ENCODE measurements around the gene ANKRD62. TPM values are rescaled to one million over a fixed set of nuclear protein-coding genes. Genes with fewer than 3 reads are reported as not detected.
"Not testable (repeated sequence)": the region's sequence is repeated elsewhere in the genome, so short reads cannot be mapped to it uniquely, and the experiment has no call there.

The ANKRD62 gene
- total and polyA plus RNA-seq, 9 of the 15 experiments (the other 6 are each of a cell fraction or from before 2014, with no cell fraction given), result 0.16 to 1.1 (median 0.45) TPM; not detected in 1

DNA sequence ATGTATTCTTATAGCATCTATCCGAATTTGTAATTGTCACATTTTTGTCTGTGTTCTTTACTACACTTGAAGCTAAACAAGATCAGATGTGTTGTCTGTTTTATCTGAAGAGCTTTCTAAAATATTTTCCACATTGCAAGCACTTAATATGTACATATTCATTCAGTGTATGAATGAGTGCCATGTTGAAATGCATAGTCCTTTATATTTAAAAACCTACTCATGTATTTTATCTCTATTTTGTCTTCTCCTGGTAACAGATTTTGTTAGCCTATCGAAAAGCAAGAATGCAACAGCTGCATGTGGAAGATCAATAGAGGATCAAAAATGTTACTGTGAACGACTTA, 28.4 kb downstream of the ANKRD62 start:
- H3K4me2 ChIP-seq (ENCODE audit: insufficient read depth, low read length); H3K9me1 ChIP-seq (ENCODE audit: control insufficient read depth, insufficient read depth, low read length); H3K36me3 ChIP-seq (ENCODE audit: control insufficient read depth, insufficient read depth, low read length); BruUV-seq (replicated peaks); in situ Hi-C loops (cut with MboI); H3K9me3 ChIP-seq (replicated peaks; ENCODE audit: control insufficient read depth, insufficient read depth, low read depth, low read length); H3K27me3 ChIP-seq (ENCODE audit: control insufficient read depth in 2 of 2, insufficient read depth in 2 of 2, low read length in 2 of 2); H3K79me2 ChIP-seq (ENCODE audit: control insufficient read depth, insufficient read depth, low read length); CTCF ChIA-PET (ENCODE audit: low intra/inter-chr PET ratio); H3K27ac ChIP-seq (ENCODE audit: extremely low read depth, low read depth, low read length); DNase-seq (ENCODE audit: extremely low read depth in 1 of 4, low spot score in 3 of 4); intact Hi-C loops (cut with micrococcal nuclease); H3K4me3 ChIP-seq; ATAC-seq; H2AFZ ChIP-seq (ENCODE audit: low read depth, low read length); H3K9ac ChIP-seq (ENCODE audit: insufficient read depth in 1 of 2, low read depth in 2 of 2, low read length in 2 of 2); H3K4me1 ChIP-seq (replicated peaks in 1 of 2; ENCODE audit: control insufficient read depth in 2 of 2, insufficient read depth in 2 of 2, low read length in 2 of 2); H4K20me1 ChIP-seq (replicated peaks; ENCODE audit: control insufficient read depth, insufficient read depth, low read length): not testable (repeated sequence)
- POLR2A ChIA-PET, result interaction anchor here (0.7 to 0.8 kb wide), 2 partner anchors 90 to 886 kb away, joined by 3 read pairs; no protein-coding TSS in a partner anchor
- 10% methylated on average over 3 of the region's 3 CpGs for WGBS (ENCODE audit: insufficient coverage, low coverage, missing lambda C conversion rate)
- 0 out of 2 replicates have a peak, but pooled peaks have one; percentile 7 for TF ChIP-seq RNF2 (IDR thresholded peaks at IDR 0.05)
- FAIRE-seq, result peak; percentile 69

- H3K27me3 ChIP-seq (ENCODE audit: control insufficient read depth in 2 of 2, insufficient read depth in 2 of 2, low read length in 2 of 2); H2AFZ ChIP-seq (ENCODE audit: low read depth, low read length); H3K79me2 ChIP-seq (ENCODE audit: control insufficient read depth, insufficient read depth, low read length); ATAC-seq; POLR2A ChIA-PET; H3K4me1 ChIP-seq (replicated peaks in 1 of 2; ENCODE audit: control insufficient read depth in 2 of 2, insufficient read depth in 2 of 2, low read length in 2 of 2); H3K9me3 ChIP-seq (replicated peaks; ENCODE audit: control insufficient read depth, insufficient read depth, low read depth, low read length); intact Hi-C loops (cut with micrococcal nuclease); H3K27ac ChIP-seq (ENCODE audit: extremely low read depth, low read depth, low read length); H3K36me3 ChIP-seq (ENCODE audit: control insufficient read depth, insufficient read depth, low read length); H3K9me1 ChIP-seq (ENCODE audit: control insufficient read depth, insufficient read depth, low read length); BruUV-seq (replicated peaks); H4K20me1 ChIP-seq (replicated peaks; ENCODE audit: control insufficient read depth, insufficient read depth, low read length); H3K4me3 ChIP-seq; in situ Hi-C loops (cut with MboI); DNase-seq (ENCODE audit: extremely low read depth in 1 of 4, low spot score in 3 of 4); H3K4me2 ChIP-seq (ENCODE audit: insufficient read depth, low read length); H3K9ac ChIP-seq (ENCODE audit: insufficient read depth in 1 of 2, low read depth in 2 of 2, low read length in 2 of 2): not testable (repeated sequence)
- CTCF ChIA-PET (ENCODE audit: low intra/inter-chr PET ratio), result interaction anchor here (0.6 kb wide), 1 partner anchor 517 kb away, joined by 4 read pairs; no protein-coding TSS in a partner anchor
- 0% methylated on average over 4 of the region's 4 CpGs for WGBS (ENCODE audit: insufficient coverage, low coverage, missing lambda C conversion rate)
- peak; percentile 66 for FAIRE-seq
These were observed 34.0 kb downstream of the ANKRD62 start for GRCh38 chr18:12127647-12128046.

All from K562 (cell line).